HepG2 (cell line): ENCODE measurements around the gene CBY2. TPM values are rescaled to one million over a fixed set of nuclear protein-coding genes. Genes with fewer than 3 reads are reported as not detected.

Experiments used
- ATAC-seq: fragments of 200-7000 bp; cut with Tn5 transposase; 3 replicates; pipeline ENCODE4 v1.9.1; 2020; ENCODE audit warnings: mild to moderate bottlenecking, moderate library complexity
- BruUV-seq: library from RNA; stranded (reverse); fragments of 400-500 nt; replicated peaks from 2 replicates; lab custom pipeline; 2021; lab: Mats Ljungman, UMichigan
- CTCF ChIA-PET: fragments of 300-600 bp; formaldehyde crosslinking; extraction: SDS; loops from one replicate; lab custom pipeline; 2021; ENCODE audit warnings: low total read pairs, inconsistent platforms, low intra/inter-chr PET ratio; lab: Yijun Ruan, JAX
- POLR2A ChIA-PET: fragments of 350-600 bp; sonication (Branson Sonifier 250); formaldehyde crosslinking; loops from one replicate; lab custom pipeline; 2020; ENCODE audit warnings: antibody characterized with exemption, inconsistent platforms; lab: Yijun Ruan, JAX
- DNase-seq: peaks from one replicate; pipeline ENCODE4 v3.0.0-alpha.2; 2015; ENCODE audit warnings: low spot score
- FAIRE-seq: peaks from 3 replicates; lab custom pipeline; 2011; peaks lifted over from hg19 to GRCh38; lab: Jason Lieb, UNC
- H2AFZ ChIP-seq: one replicate; pipeline ENCODE4 v1.6.1; 2011; ENCODE audit warnings: low read length, inconsistent platforms
- H3K27ac ChIP-seq: fragments of 300-600 bp; 3 replicates; pipeline ENCODE4 v1.8.0; 2011; ENCODE audit warnings: mixed run types, mild to moderate bottlenecking, mixed read lengths, low read length, inconsistent platforms; ENCODE audit not compliant: insufficient read depth; ENCODE audit errors: extremely low read length
- H3K27me3 ChIP-seq, 2 experiments: fragments of 200-600 bp in 1 of 2; 2 replicates in 1 of 2; 3 replicates in 1 of 2; pipeline versions ENCODE4 v1.6.0 to v1.8.0; 2011; ENCODE audit warnings: low read length in 2 of 2, mild to moderate bottlenecking in 2 of 2, moderate library complexity in 2 of 2, inconsistent platforms in 1 of 2; ENCODE audit not compliant: insufficient read depth in 2 of 2, control insufficient read depth in 1 of 2
- H3K36me3 ChIP-seq, 2 experiments: fragments of 200-600 bp in 1 of 2; replicated peaks in 1 of 2; 2 replicates in 1 of 2; 3 replicates in 1 of 2; pipeline versions ENCODE4 v1.5.1 to v1.8.0; 2011; ENCODE audit warnings: low read length in 2 of 2, inconsistent platforms in 1 of 2; ENCODE audit not compliant: insufficient read depth in 2 of 2, control insufficient read depth in 1 of 2
- H3K4me1 ChIP-seq: 2 replicates; pipeline ENCODE4 v1.5.1; 2012; ENCODE audit warnings: low read length, inconsistent platforms; ENCODE audit not compliant: insufficient read depth
- H3K4me2 ChIP-seq: 2 replicates; pipeline ENCODE4 v1.6.0; 2011; ENCODE audit warnings: low read depth, low read length, inconsistent platforms
- H3K4me3 ChIP-seq, 3 experiments: fragments of 200-600 bp in 1 of 3; sonication (generic), shearing (Covaris generic) in 1 of 3; replicated peaks in 1 of 3; 2 replicates each; pipeline ENCODE4 v1.5.1; 2011 to 2016; ENCODE audit warnings: low read length in 3 of 3, inconsistent platforms in 2 of 3, low read depth in 2 of 3, mild to moderate bottlenecking in 2 of 3, control low read depth in 1 of 3, mixed read lengths in 1 of 3; ENCODE audit not compliant: insufficient read depth in 1 of 3
- H3K79me2 ChIP-seq: one replicate; pipeline ENCODE4 v1.6.1; 2011; ENCODE audit warnings: low read length, inconsistent platforms; ENCODE audit not compliant: insufficient read depth
- H3K9ac ChIP-seq: 2 replicates; pipeline ENCODE4 v1.6.0; 2011; ENCODE audit warnings: mild to moderate bottlenecking, low read depth, low read length, inconsistent platforms; ENCODE audit not compliant: insufficient read depth
- H3K9me3 ChIP-seq: 2 replicates; pipeline ENCODE4 v1.5.1; 2012; ENCODE audit warnings: mild to moderate bottlenecking, low read length
- H4K20me1 ChIP-seq: 2 replicates; pipeline ENCODE4 v1.6.0; 2011; ENCODE audit warnings: inconsistent platforms, mild to moderate bottlenecking, low read length, moderate library complexity; ENCODE audit not compliant: insufficient read depth
- CCDC6 ChIP-seq: sonication (generic); formaldehyde crosslinking; IDR thresholded peaks from 2 replicates; pipeline ENCODE4 v1.8.1; 2022; ENCODE audit warnings: mild to moderate bottlenecking, missing genetic modification reagents, moderate library complexity
- E2F1 ChIP-seq: sonication (generic); formaldehyde crosslinking; IDR thresholded peaks from 2 replicates; pipeline ENCODE4 v1.5.0; 2020; ENCODE audit warnings: missing genetic modification reagents
- FOXK1 ChIP-seq: sonication (generic); formaldehyde crosslinking; IDR thresholded peaks from 2 replicates; pipeline ENCODE4 v1.4.0; 2020; ENCODE audit warnings: low read depth, missing genetic modification reagents, borderline replicate concordance
- KMT2B ChIP-seq: IDR thresholded peaks from 2 replicates; pipeline ENCODE4 v1.6.1; 2016; ENCODE audit warnings: missing genetic modification reagents, missing compliant biosample characterization
- MBNL3 ChIP-seq: fragments of 250-450 bp; sonication (Bioruptor Pico); conservative IDR thresholded peaks from 2 replicates; pipeline ENCODE4 v1.8.0; 2022; ENCODE audit warnings: mild to moderate bottlenecking, inconsistent platforms
- NRL ChIP-seq: sonication (generic); formaldehyde crosslinking; IDR thresholded peaks from 2 replicates; pipeline ENCODE4 v1.5.0; 2020; ENCODE audit warnings: missing genetic modification reagents, mild to moderate bottlenecking, moderate library complexity, borderline replicate concordance
- PITX1 ChIP-seq: sonication (generic); formaldehyde crosslinking; IDR thresholded peaks from 2 replicates; pipeline ENCODE4 v1.5.1; 2020; ENCODE audit warnings: mild to moderate bottlenecking, missing genetic modification reagents
- SOX13 ChIP-seq, 3 experiments: fragments of 450-650 bp in 1 of 3; sonication (generic) in 1 of 3; formaldehyde crosslinking in 1 of 3; IDR thresholded peaks in 2 of 3; conservative IDR thresholded peaks in 1 of 3; 2 replicates each; pipeline versions ENCODE4 v1.5.0 to v1.6.1; 2016 to 2020; ENCODE audit warnings: antibody characterized with exemption in 1 of 3, mild to moderate bottlenecking in 1 of 3, missing compliant biosample characterization in 1 of 3, missing genetic modification reagents in 1 of 3, moderate library complexity in 1 of 3
- TCF12 ChIP-seq, 2 experiments: fragments of 450-650 bp in 1 of 2; sonication (generic) in 1 of 2; formaldehyde crosslinking in 1 of 2; IDR thresholded peaks; 2 replicates each; pipeline versions ENCODE4 v1.6.1 to v1.8.0; 2017 to 2022; ENCODE audit warnings: antibody characterized with exemption in 1 of 2, mild to moderate bottlenecking in 1 of 2, missing genetic modification reagents in 1 of 2, moderate library complexity in 1 of 2
- TFAP4 ChIP-seq: sonication (generic); IDR thresholded peaks from 2 replicates; pipeline ENCODE4 v1.6.1; 2016; ENCODE audit warnings: low read depth, borderline replicate concordance
- ZBTB3 ChIP-seq: sonication (generic); formaldehyde crosslinking; IDR thresholded peaks from 2 replicates; pipeline ENCODE4 v1.4.0; 2020; ENCODE audit warnings: low read depth, mild to moderate bottlenecking, moderate library complexity, missing genetic modification reagents, borderline replicate concordance
- ZMAT3 ChIP-seq: sonication (generic); formaldehyde crosslinking; conservative IDR thresholded peaks from 2 replicates; pipeline ENCODE4 v1.7.0; 2021; ENCODE audit warnings: missing genetic modification reagents
- ZNF281 ChIP-seq: sonication (generic); formaldehyde crosslinking; IDR thresholded peaks from 2 replicates; pipeline ENCODE4 v1.4.0; 2020; ENCODE audit warnings: missing genetic modification reagents, borderline replicate concordance
- ZNF768 ChIP-seq: sonication (generic); formaldehyde crosslinking; IDR thresholded peaks from 2 replicates; pipeline ENCODE4 v1.4.0; 2020; ENCODE audit warnings: missing genetic modification reagents
- WGBS: methylation state at CpG from one replicate; pipeline ENCODE4 v1.1.6; 2017; ENCODE audit warnings: low lambda C conversion rate; 5-methylcytosine and 5-hydroxymethylcytosine counted together
- in situ Hi-C: cut with HindIII; loops from 2 replicates; pipeline ENCODE4 v1.10.0; 2017; ENCODE audit warnings: low pct_unique_long_range_greater_than_20kb; ENCODE audit not compliant: extremely low pct_ligation_motif_present
- intact Hi-C: fragments of 100-400 bp; cut with micrococcal nuclease; formaldehyde crosslinking; loops from one replicate; pipeline ENCODE4 v1.10.0; 2022; ENCODE audit not compliant: unreplicated experiment
- polyA plus RNA-seq, 8 experiments: library from polyadenylated mRNA; depleted of rRNA in 3 of 8; stranded (reverse) in 7 of 8; unstranded in 1 of 8; fragments of >200 nt; fragmentation: Illumina TruSeq in 4 of 8; extraction: Trizol in 4 of 8; gene quantifications; 2 replicates each; pipeline versions ENCODE4 v1.2.1 to v1.2.3, GENCODE V29; 2011 to 2016; ENCODE audit warnings: low read depth in 4 of 8, missing spikeins in 1 of 8, mixed read lengths in 1 of 8; ENCODE audit not compliant: insufficient read depth in 1 of 8
- total RNA-seq, 5 experiments: library from RNA; depleted of rRNA; stranded (reverse); fragments of >200 nt; fragmentation: Illumina TruSeq; extraction: Trizol; gene quantifications; 2 replicates each; pipeline ENCODE4 v1.2.3, GENCODE V29; 2016; ENCODE audit warnings: low read depth in 1 of 5

The CBY2 gene
- total and polyA plus RNA-seq, 2 of the 13 experiments (the other 11 are each of a cell fraction or from before 2014, with no cell fraction given): not detected

GRCh38 chr13:45658586-45659235, 43.4 kb upstream of the CBY2 start:
- TF ChIP-seq ZBTB3 (CRISPR knock-in tag): no peak
- no peak for TF ChIP-seq TFAP4
- no peak for TF ChIP-seq ZNF768 (CRISPR knock-in tag)
- TF ChIP-seq CCDC6 (CRISPR knock-in tag): no peak
- no peak for TF ChIP-seq SOX13 (IDR thresholded peaks at IDR 0.05)
- TF ChIP-seq SOX13 (CRISPR knock-in tag; conservative IDR thresholded peaks at IDR 0.05 in 1 of 2, IDR thresholded peaks at IDR 0.05 in 1 of 2): no peak
- TF ChIP-seq MBNL3: no peak
- no peak for TF ChIP-seq KMT2B
- no peak for TF ChIP-seq ZNF281 (CRISPR knock-in tag)
- TF ChIP-seq TCF12 (IDR thresholded peaks at IDR 0.05): no peak
- TF ChIP-seq TCF12 (CRISPR knock-in tag; IDR thresholded peaks at IDR 0.05): no peak
- TF ChIP-seq PITX1 (CRISPR knock-in tag): no peak
- TF ChIP-seq NRL: no peak
- no peak for TF ChIP-seq E2F1 (CRISPR knock-in tag)
- no peak for TF ChIP-seq FOXK1 (CRISPR knock-in tag)
- TF ChIP-seq ZMAT3 (CRISPR knock-in tag): no peak
- TF ChIP-seq, all 625 proteins: peak for 0
- H3K4me2 ChIP-seq: no peak overlapping the region
- ATAC-seq (no peak), DNase-seq (no peak), FAIRE-seq (no peak)
- 41% methylated on average over 5 of the region's 5 CpGs for WGBS
- in situ Hi-C loops (no loop called here), intact Hi-C loops (no loop called here)
- BruUV-seq: no TSS peak
- ChIA-PET POLR2A (no interaction called here), CTCF (no interaction called here)
- H2AFZ ChIP-seq: no peak overlapping the region
- H3K36me3 ChIP-seq: no peaks in the 10 kb centered on the region
- H3K27ac ChIP-seq: no peak overlapping the region
- H3K79me2 ChIP-seq: no peaks in the 10 kb centered on the region
- H3K9me3 ChIP-seq: no peaks in the 10 kb centered on the region
- no peaks in the 10 kb centered on the region for H4K20me1 ChIP-seq
- no peaks in the 10 kb centered on the region for H3K27me3 ChIP-seq
- H3K4me3 ChIP-seq: no peak overlapping the region
- H3K9ac ChIP-seq: no peak overlapping the region
- no peaks in the 10 kb centered on the region for H3K4me1 ChIP-seq
